HepG2 (cell line): ENCODE measurements around the gene NOTO. TPM values are rescaled to one million over a fixed set of nuclear protein-coding genes. Genes with fewer than 3 reads are reported as not detected.

Experiments used
- AHR ChIP-seq: IDR thresholded peaks from 2 replicates; pipeline ENCODE4 v1.6.1; 2018; ENCODE audit warnings: missing genetic modification reagents, missing compliant biosample characterization
- ESRRA ChIP-seq: sonication (generic); formaldehyde crosslinking; IDR thresholded peaks from 2 replicates; pipeline ENCODE4 v1.5.1; 2020; ENCODE audit warnings: mild to moderate bottlenecking, low read depth, missing genetic modification reagents
- GABPB1 ChIP-seq: IDR thresholded peaks from 2 replicates; pipeline ENCODE4 v1.6.1; 2016; ENCODE audit warnings: mild to moderate bottlenecking, missing genetic modification reagents, moderate library complexity, missing compliant biosample characterization
- KAT8 ChIP-seq: IDR thresholded peaks from 2 replicates; pipeline ENCODE4 v1.6.1; 2016; ENCODE audit warnings: missing genetic modification reagents, missing compliant biosample characterization
- MBNL3 ChIP-seq: fragments of 250-450 bp; sonication (Bioruptor Pico); conservative IDR thresholded peaks from 2 replicates; pipeline ENCODE4 v1.8.0; 2022; ENCODE audit warnings: mild to moderate bottlenecking, inconsistent platforms
- MYC ChIP-seq: sonication (generic); formaldehyde crosslinking; IDR thresholded peaks from 2 replicates; pipeline ENCODE4 v1.9.0; 2021; ENCODE audit warnings: missing genetic modification reagents, borderline replicate concordance
- PPARG ChIP-seq: conservative IDR thresholded peaks from 2 replicates; pipeline ENCODE4 v1.6.1; 2016; ENCODE audit warnings: missing biosample characterization, missing genetic modification reagents
- SOX13 ChIP-seq, 3 experiments: fragments of 450-650 bp in 1 of 3; sonication (generic) in 1 of 3; formaldehyde crosslinking in 1 of 3; IDR thresholded peaks in 2 of 3; conservative IDR thresholded peaks in 1 of 3; 2 replicates each; pipeline versions ENCODE4 v1.5.0 to v1.6.1; 2016 to 2020; ENCODE audit warnings: antibody characterized with exemption in 1 of 3, mild to moderate bottlenecking in 1 of 3, missing compliant biosample characterization in 1 of 3, missing genetic modification reagents in 1 of 3, moderate library complexity in 1 of 3
- THAP9 ChIP-seq: sonication (generic); formaldehyde crosslinking; IDR thresholded peaks from 2 replicates; pipeline ENCODE4; 2020; ENCODE audit warnings: missing genetic modification reagents, mild to moderate bottlenecking, borderline replicate concordance
- TRAFD1 ChIP-seq: sonication (generic); formaldehyde crosslinking; IDR thresholded peaks from 2 replicates; pipeline ENCODE4 v1.5.1; 2020; ENCODE audit warnings: missing genetic modification reagents, mild to moderate bottlenecking, borderline replicate concordance
- YEATS2 ChIP-seq: sonication (generic); formaldehyde crosslinking; IDR thresholded peaks from 2 replicates; pipeline ENCODE4 v1.4.0; 2020; ENCODE audit warnings: missing genetic modification reagents, borderline replicate concordance
- ZBED4 ChIP-seq: sonication (generic); formaldehyde crosslinking; IDR thresholded peaks from 2 replicates; pipeline ENCODE4 v1.4.0; 2020; ENCODE audit warnings: missing genetic modification reagents, borderline replicate concordance
- ZBTB3 ChIP-seq: sonication (generic); formaldehyde crosslinking; IDR thresholded peaks from 2 replicates; pipeline ENCODE4 v1.4.0; 2020; ENCODE audit warnings: low read depth, mild to moderate bottlenecking, moderate library complexity, missing genetic modification reagents, borderline replicate concordance
- ZFP62 ChIP-seq: sonication (generic); formaldehyde crosslinking; IDR thresholded peaks from 2 replicates; pipeline ENCODE4 v1.4.0; 2020; ENCODE audit warnings: missing genetic modification reagents
- ZNF549 ChIP-seq: sonication (generic); formaldehyde crosslinking; IDR thresholded peaks from 2 replicates; pipeline ENCODE4 v1.5.0; 2020; ENCODE audit warnings: missing genetic modification reagents
- ZNF83 ChIP-seq: sonication (generic); formaldehyde crosslinking; IDR thresholded peaks from 2 replicates; pipeline ENCODE4 v1.4.0; 2020; ENCODE audit warnings: missing genetic modification reagents, mild to moderate bottlenecking, borderline replicate concordance
- ZSCAN21 ChIP-seq: sonication (generic); formaldehyde crosslinking; IDR thresholded peaks from 2 replicates; pipeline ENCODE4 v1.8.0; 2022; ENCODE audit warnings: mild to moderate bottlenecking, missing genetic modification reagents, moderate library complexity, borderline replicate concordance
- polyA plus RNA-seq, 8 experiments: library from polyadenylated mRNA; depleted of rRNA in 3 of 8; stranded (reverse) in 7 of 8; unstranded in 1 of 8; fragments of >200 nt; fragmentation: Illumina TruSeq in 4 of 8; extraction: Trizol in 4 of 8; gene quantifications; 2 replicates each; pipeline versions ENCODE4 v1.2.1 to v1.2.3, GENCODE V29; 2011 to 2016; ENCODE audit warnings: low read depth in 4 of 8, missing spikeins in 1 of 8, mixed read lengths in 1 of 8; ENCODE audit not compliant: insufficient read depth in 1 of 8
- total RNA-seq, 5 experiments: library from RNA; depleted of rRNA; stranded (reverse); fragments of >200 nt; fragmentation: Illumina TruSeq; extraction: Trizol; gene quantifications; 2 replicates each; pipeline ENCODE4 v1.2.3, GENCODE V29; 2016; ENCODE audit warnings: low read depth in 1 of 5

The NOTO gene
- total and polyA plus RNA-seq, 2 of the 13 experiments (the other 11 are each of a cell fraction or from before 2014, with no cell fraction given), result not detected

GRCh38 chr2:73176881-73177644 is 25.3 kb upstream of the NOTO start (continued):
- TF ChIP-seq TRAFD1 (CRISPR knock-in tag), result no peak
- TF ChIP-seq ZNF83 (CRISPR knock-in tag), result peak; percentile 93; the same call in 1 of the 2 replicates
- peak; percentile 61; the same call in 1 of the 2 replicates for TF ChIP-seq THAP9
- TF ChIP-seq ZBED4 (CRISPR knock-in tag), result no peak; the same call in 1 of the 2 replicates
- 0 out of 2 replicates have a peak, but pooled peaks have one; percentile 18 for TF ChIP-seq PPARG
- no peak for TF ChIP-seq MBNL3 (CRISPR knock-in tag)
- TF ChIP-seq ZSCAN21 (CRISPR knock-in tag), result peak; percentile 87
- peak; percentile 69 for TF ChIP-seq YEATS2 (CRISPR knock-in tag)
- peak; percentile 57; the same call in 1 of the 2 replicates for TF ChIP-seq KAT8 (CRISPR knock-in tag)
- no peak for TF ChIP-seq ZNF549
- peak; percentile 86; the same call in 1 of the 2 replicates for TF ChIP-seq AHR (CRISPR knock-in tag)
- TF ChIP-seq MYC (CRISPR knock-in tag), result peak; percentile 75; the same call in 1 of the 2 replicates
- TF ChIP-seq ZFP62, result no peak
- TF ChIP-seq ESRRA (CRISPR knock-in tag), result 0 out of 2 replicates have a peak, but pooled peaks have one; percentile 49
- no peak for TF ChIP-seq SOX13 (IDR thresholded peaks at IDR 0.05)
- peak in 1 of 2 experiments; percentile 45; a peak in 1 of 4 replicates for TF ChIP-seq SOX13 (CRISPR knock-in tag; conservative IDR thresholded peaks at IDR 0.05 in 1 of 2, IDR thresholded peaks at IDR 0.05 in 1 of 2)
- TF ChIP-seq GABPB1 (CRISPR knock-in tag), result peak; percentile 80
- 0 out of 2 replicates have a peak, but pooled peaks have one; percentile 72 for TF ChIP-seq ZBTB3
